HCT116 (cell line): Measurements from ENCODE around the gene SLC5A12. TPM values are rescaled to one million over a fixed set of nuclear protein-coding genes. Genes with fewer than 3 reads are reported as not detected.

Experiments used
- ATAC-seq: fragments of 200-7000 bp; cut with Tn5 transposase; 2 replicates; pipeline ENCODE4 v1.9.1; 2020; ENCODE audit warnings: mild to moderate bottlenecking, moderate library complexity
- BruUV-seq: library from RNA; stranded (reverse); fragments of 400-500 nt; replicated peaks from 2 replicates; lab custom pipeline; 2021; lab: Mats Ljungman, UMichigan
- CTCF ChIA-PET: fragments of 300-600 bp; sonication (Branson Sonifier 250); formaldehyde crosslinking; loops from one replicate; lab custom pipeline; 2021; ENCODE audit warnings: antibody characterized with exemption; lab: Charles Lee
- POLR2A ChIA-PET: fragments of 300-600, 350-600 bp; sonication (Branson Sonifier 250); formaldehyde crosslinking; loops from one replicate; lab custom pipeline; 2021; ENCODE audit warnings: antibody characterized with exemption; lab: Charles Lee
- RAD21 ChIA-PET, 2 experiments: fragments of 300-600 bp; sonication (Branson Sonifier 250); formaldehyde crosslinking; loops; one replicate each; lab custom pipeline; 2023; ENCODE audit warnings: low total read pairs in 2 of 2; ENCODE audit not compliant: uncharacterized antibody in 2 of 2, unreplicated experiment in 2 of 2, low non-redundant PET in 1 of 2; lab: Charles Lee
- DNase-seq: peaks from one replicate; pipeline ENCODE4 v3.0.0-alpha.2; 2010; ENCODE audit warnings: low read depth, low spot score
- H2AFZ ChIP-seq: fragments of 200-600 bp; shearing (Covaris generic), sonication (generic); 2 replicates; pipeline ENCODE4 v1.6.1; 2017; ENCODE audit warnings: low read depth, mixed run types, mixed read lengths, antibody characterized with exemption, low read length; ENCODE audit not compliant: poor library complexity, severe bottlenecking
- H3K27ac ChIP-seq: 2 replicates; pipeline ENCODE4 v1.5.1; 2012; ENCODE audit warnings: low read depth, low read length
- H3K27me3 ChIP-seq: fragments of 200-600 bp; sonication (generic); 2 replicates; pipeline ENCODE4 v1.6.1; 2016; ENCODE audit warnings: mixed run types, low read length, mixed read lengths; ENCODE audit not compliant: insufficient read depth
- H3K36me3 ChIP-seq, 2 experiments: fragments of 200-500 bp in 1 of 2; fragments of 200-600 bp in 1 of 2; sonication (Bioruptor generic) in 1 of 2; sonication (generic) in 1 of 2; 2 replicates each; pipeline versions ENCODE4 v1.5.1 to v1.6.1; 2014 to 2016; ENCODE audit warnings: low read length in 2 of 2, inconsistent platforms in 1 of 2, mixed read lengths in 1 of 2, mixed run types in 1 of 2; ENCODE audit not compliant: insufficient read depth in 2 of 2, control insufficient read depth in 1 of 2
- H3K4me1 ChIP-seq, 2 experiments: fragments of 200-600 bp in 1 of 2; sonication (generic) in 1 of 2; 2 replicates each; pipeline versions ENCODE4 v1.5.1 to v1.6.1; 2012 to 2017; ENCODE audit warnings: low read length in 2 of 2, inconsistent platforms in 1 of 2, mild to moderate bottlenecking in 1 of 2, mixed read lengths in 1 of 2, mixed run types in 1 of 2, moderate library complexity in 1 of 2; ENCODE audit not compliant: insufficient read depth in 2 of 2, control insufficient read depth in 1 of 2
- H3K4me2 ChIP-seq: fragments of 200-600 bp; sonication (generic); 2 replicates; pipeline ENCODE4 v1.6.1; 2017; ENCODE audit warnings: mixed run types, low read length, mixed read lengths
- H3K4me3 ChIP-seq, 2 experiments: fragments of 200-600 bp in 1 of 2; sonication (generic) in 1 of 2; replicated peaks in 1 of 2; 2 replicates each; pipeline ENCODE4 v1.5.1; 2011 to 2016; ENCODE audit warnings: low read length in 2 of 2, control low read depth in 1 of 2, low read depth in 1 of 2, mild to moderate bottlenecking in 1 of 2, mixed read lengths in 1 of 2, mixed run types in 1 of 2
- H3K79me2 ChIP-seq: fragments of 200-600 bp; sonication (generic); 2 replicates; pipeline ENCODE4 v1.6.1; 2017; ENCODE audit warnings: mild to moderate bottlenecking, mixed run types, low read length, moderate library complexity, mixed read lengths; ENCODE audit not compliant: insufficient read depth
- H3K9ac ChIP-seq: fragments of 200-600 bp; sonication (generic); 2 replicates; pipeline ENCODE4 v1.6.1; 2016; ENCODE audit warnings: low read length, mixed read lengths
- H3K9me2 ChIP-seq: fragments of 200-600 bp; sonication (generic), shearing (Covaris generic); 2 replicates; pipeline ENCODE4 v1.6.1; 2017; ENCODE audit warnings: mixed run types, mild to moderate bottlenecking, moderate library complexity; ENCODE audit not compliant: insufficient read depth
- H3K9me3 ChIP-seq, 2 experiments: fragments of 200-500 bp in 1 of 2; fragments of 200-600 bp in 1 of 2; sonication (Bioruptor generic) in 1 of 2; sonication (generic) in 1 of 2; 2 replicates each; pipeline ENCODE4 v1.6.1; 2014 to 2017; ENCODE audit warnings: low read length in 2 of 2, mixed read lengths in 2 of 2, inconsistent platforms in 1 of 2, low read depth in 1 of 2, mild to moderate bottlenecking in 1 of 2, mixed run types in 1 of 2, moderate library complexity in 1 of 2; ENCODE audit not compliant: control insufficient read depth in 1 of 2, insufficient read depth in 1 of 2
- H4K20me1 ChIP-seq: fragments of 200-600 bp; sonication (generic), shearing (Covaris generic); 2 replicates; pipeline ENCODE4 v1.6.1; 2017; ENCODE audit warnings: mixed run types, mild to moderate bottlenecking, moderate library complexity; ENCODE audit not compliant: insufficient read depth
- CBX3 ChIP-seq: IDR thresholded peaks from 2 replicates; pipeline ENCODE4 v1.6.1; 2012; ENCODE audit warnings: low read depth
- CEBPB ChIP-seq: IDR thresholded peaks from 2 replicates; pipeline ENCODE4 v1.6.1; 2012; ENCODE audit warnings: low read depth
- EGR1 ChIP-seq: IDR thresholded peaks from 2 replicates; pipeline ENCODE4 v1.6.1; 2012; ENCODE audit warnings: low read depth
- EZH2 ChIP-seq: fragments of 200-600 bp; sonication (generic); IDR thresholded peaks from 2 replicates; pipeline ENCODE4 v1.6.1; 2017; ENCODE audit warnings: antibody characterized with exemption, mixed run types
- FOSL1 ChIP-seq: IDR thresholded peaks from 2 replicates; pipeline ENCODE4 v1.6.1; 2012; ENCODE audit warnings: low read depth
- POLR2A ChIP-seq: IDR thresholded peaks from 2 replicates; pipeline ENCODE4 v1.7.0; 2011; ENCODE audit warnings: borderline replicate concordance; ENCODE audit not compliant: insufficient read depth, insufficient read length; ENCODE audit errors: extremely low read depth
- RAD21 ChIP-seq: IDR thresholded peaks from 2 replicates; pipeline ENCODE4 v1.6.1; 2012; ENCODE audit warnings: low read depth, mild to moderate bottlenecking
- SIN3A ChIP-seq: IDR thresholded peaks from 2 replicates; pipeline ENCODE4 v1.6.1; 2012; ENCODE audit warnings: low read depth
- SP1 ChIP-seq: IDR thresholded peaks from 2 replicates; pipeline ENCODE4 v1.6.1; 2012; ENCODE audit warnings: low read depth
- SRF ChIP-seq: IDR thresholded peaks from 2 replicates; pipeline ENCODE4 v1.6.1; 2012; ENCODE audit warnings: low read depth
- YY1 ChIP-seq: IDR thresholded peaks from 2 replicates; pipeline ENCODE4 v1.6.1; 2011; ENCODE audit warnings: low read length, low read depth, moderate library complexity, mild to moderate bottlenecking; ENCODE audit not compliant: insufficient replicate concordance; ENCODE audit errors: extremely low read depth
- ZNF274 ChIP-seq: fragments of 200-500 bp; sonication (Bioruptor generic); IDR thresholded peaks from 2 replicates; pipeline ENCODE4 v1.6.1; 2014; ENCODE audit warnings: mild to moderate bottlenecking, low read depth, low read length, inconsistent platforms
- intact Hi-C: fragments of 100-400 bp; cut with micrococcal nuclease; formaldehyde crosslinking; loops from 2 replicates; pipeline ENCODE4 v1.10.0; 2022
- total RNA-seq: library from RNA; stranded (reverse); gene quantifications from one replicate; pipeline ENCODE4 v1.2.1, GENCODE V29; 2021; ENCODE audit not compliant: unreplicated experiment
- TF ChIP-seq, protein P1 (sequence below): IDR thresholded peaks from 2 replicates; pipeline ENCODE4 v1.6.1; 2012
- TF ChIP-seq, protein P2 (sequence below), 3 experiments: fragments of 200-600 bp in 1 of 3; sonication (generic) in 1 of 3; IDR thresholded peaks in 2 of 3; conservative IDR thresholded peaks in 1 of 3; 2 replicates each; pipeline ENCODE4 v1.5.1; 2012 to 2017; ENCODE audit warnings: low read depth in 2 of 3, low read length in 2 of 3, antibody characterized with exemption in 1 of 3, borderline replicate concordance in 1 of 3, control low read depth in 1 of 3, mild to moderate bottlenecking in 1 of 3, mixed read lengths in 1 of 3, mixed run types in 1 of 3, moderate library complexity in 1 of 3; ENCODE audit not compliant: insufficient read depth in 1 of 3
- TF ChIP-seq, protein P3 (sequence below): IDR thresholded peaks from 2 replicates; pipeline ENCODE4 v1.6.1; 2012
- TF ChIP-seq, protein P4 (sequence below): IDR thresholded peaks from 2 replicates; pipeline ENCODE4 v1.6.1; 2011; ENCODE audit warnings: mild to moderate bottlenecking, low read length, moderate library complexity; ENCODE audit not compliant: insufficient replicate concordance; ENCODE audit errors: extremely low read depth

SLC5A12 gene
- total RNA-seq, 1 experiment from 2014 or later, result not detected

DNA sequence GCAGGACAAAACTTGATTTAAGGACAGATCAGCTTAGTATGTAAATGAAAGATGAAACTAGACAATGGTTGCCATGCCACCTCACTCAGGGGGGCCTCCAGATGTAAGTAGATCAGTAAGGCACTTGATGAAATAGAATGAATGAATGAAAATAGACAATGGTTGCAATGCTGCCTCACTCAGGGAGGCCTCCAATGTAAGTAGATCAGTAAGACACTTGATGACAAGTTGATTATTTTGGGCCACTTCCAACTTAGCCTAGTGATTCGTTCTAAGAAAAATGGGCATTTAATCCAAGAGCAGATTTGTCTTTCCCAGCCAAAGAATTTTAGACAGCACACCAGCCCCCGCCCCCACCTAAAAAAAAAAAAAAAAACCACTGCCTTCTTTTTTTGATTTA is 19.2 kb upstream of the SLC5A12 start:
- H3K4me1 ChIP-seq, result no peaks in the 10 kb centered on the region
- RAD21 ChIA-PET, result no interaction called here
- no peaks in the 10 kb centered on the region for H3K79me2 ChIP-seq
- no peak overlapping the region for H3K27ac ChIP-seq
- no peaks in the 10 kb centered on the region for H4K20me1 ChIP-seq
- H3K36me3 ChIP-seq, result no peaks in the 10 kb centered on the region
- H3K9me3 ChIP-seq, result peaks cover 0 to 10% of the 10 kb centered on the region in 2 experiments; a peak in 2 of 4 replicates
- no peak overlapping the region for H2AFZ ChIP-seq
- TF ChIP-seq RAD21 (no peak), ZNF274 (no peak), SRF (no peak), EZH2 (no peak), CEBPB (no peak)
- TF ChIP-seq, protein P1, sequence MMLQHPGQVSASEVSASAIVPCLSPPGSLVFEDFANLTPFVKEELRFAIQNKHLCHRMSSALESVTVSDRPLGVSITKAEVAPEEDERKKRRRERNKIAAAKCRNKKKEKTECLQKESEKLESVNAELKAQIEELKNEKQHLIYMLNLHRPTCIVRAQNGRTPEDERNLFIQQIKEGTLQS, result no peak
- ATAC-seq (no peak), DNase-seq (no peak)
- CTCF ChIA-PET, result no interaction called here
- BruUV-seq, result no TSS peak
- POLR2A ChIA-PET, result no interaction called here
- H3K4me2 ChIP-seq, result no peak overlapping the region
- H3K9ac ChIP-seq, result no peak overlapping the region
- H3K9me2 ChIP-seq, result no peaks in the 10 kb centered on the region
- H3K27me3 ChIP-seq, result no peaks in the 10 kb centered on the region
- intact Hi-C loops, result no loop called here
- H3K4me3 ChIP-seq, result no peak overlapping the region

DNA sequence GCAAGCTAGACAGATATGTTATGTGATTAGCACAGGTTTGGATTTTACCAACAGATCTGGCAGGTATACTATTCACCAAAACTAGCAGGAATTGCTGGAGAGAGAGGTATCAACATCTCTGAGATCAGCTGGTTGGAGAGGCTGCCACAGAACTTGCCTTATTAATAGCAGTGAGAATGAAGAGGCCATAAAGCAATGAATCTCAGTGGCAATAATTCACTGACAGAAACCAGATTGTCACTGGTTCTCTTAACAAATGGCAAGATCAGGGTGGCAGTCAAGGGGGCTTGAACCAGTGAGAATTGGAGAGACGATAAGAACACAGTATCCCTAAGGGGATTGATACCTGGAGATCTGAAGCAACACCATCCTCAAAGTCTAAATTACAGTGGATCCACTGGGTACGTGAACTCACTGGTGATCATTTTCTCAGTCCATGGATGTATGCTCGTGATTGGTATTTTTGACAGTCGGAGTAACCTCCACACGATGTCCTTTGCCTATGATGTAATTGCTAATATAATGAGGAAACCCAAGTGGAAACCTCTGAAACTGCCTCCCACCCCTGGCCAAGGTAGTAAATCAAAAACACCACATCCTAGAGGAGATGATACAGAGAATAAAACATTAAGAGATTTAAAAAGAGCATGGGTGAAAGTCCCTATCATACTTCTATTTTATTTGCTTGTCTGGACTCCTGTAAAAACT is 17.7 kb upstream of the SLC5A12 start:
- no peaks in the 10 kb centered on the region for H3K4me1 ChIP-seq
- H3K4me2 ChIP-seq, result no peak overlapping the region
- H2AFZ ChIP-seq, result no peak overlapping the region
- peaks cover 0 to 6% of the 10 kb centered on the region in 2 experiments; a peak in 1 of 4 replicates for H3K9me3 ChIP-seq
- ATAC-seq (no peak), DNase-seq (no peak)
- no TSS peak for BruUV-seq
- H4K20me1 ChIP-seq, result no peaks in the 10 kb centered on the region
- H3K36me3 ChIP-seq, result no peaks in the 10 kb centered on the region
- RAD21 ChIA-PET, result no interaction called here
- CTCF ChIA-PET, result no interaction called here
- no peaks in the 10 kb centered on the region for H3K79me2 ChIP-seq
- no peak overlapping the region for H3K4me3 ChIP-seq
- H3K9me2 ChIP-seq, result no peaks in the 10 kb centered on the region
- POLR2A ChIA-PET, result no interaction called here
- H3K27ac ChIP-seq, result no peak overlapping the region
- H3K9ac ChIP-seq, result no peak overlapping the region
- no peaks in the 10 kb centered on the region for H3K27me3 ChIP-seq
- intact Hi-C loops, result no loop called here
- TF ChIP-seq, protein P1, result no peak
- TF ChIP-seq SP1 (no peak), POLR2A (no peak), CBX3 (no peak), FOSL1 (no peak), ZNF274 (no peak), SIN3A (no peak), RAD21 (no peak), YY1 (no peak), EGR1 (no peak), EZH2 (no peak), CEBPB (no peak)
- TF ChIP-seq, protein P2, sequence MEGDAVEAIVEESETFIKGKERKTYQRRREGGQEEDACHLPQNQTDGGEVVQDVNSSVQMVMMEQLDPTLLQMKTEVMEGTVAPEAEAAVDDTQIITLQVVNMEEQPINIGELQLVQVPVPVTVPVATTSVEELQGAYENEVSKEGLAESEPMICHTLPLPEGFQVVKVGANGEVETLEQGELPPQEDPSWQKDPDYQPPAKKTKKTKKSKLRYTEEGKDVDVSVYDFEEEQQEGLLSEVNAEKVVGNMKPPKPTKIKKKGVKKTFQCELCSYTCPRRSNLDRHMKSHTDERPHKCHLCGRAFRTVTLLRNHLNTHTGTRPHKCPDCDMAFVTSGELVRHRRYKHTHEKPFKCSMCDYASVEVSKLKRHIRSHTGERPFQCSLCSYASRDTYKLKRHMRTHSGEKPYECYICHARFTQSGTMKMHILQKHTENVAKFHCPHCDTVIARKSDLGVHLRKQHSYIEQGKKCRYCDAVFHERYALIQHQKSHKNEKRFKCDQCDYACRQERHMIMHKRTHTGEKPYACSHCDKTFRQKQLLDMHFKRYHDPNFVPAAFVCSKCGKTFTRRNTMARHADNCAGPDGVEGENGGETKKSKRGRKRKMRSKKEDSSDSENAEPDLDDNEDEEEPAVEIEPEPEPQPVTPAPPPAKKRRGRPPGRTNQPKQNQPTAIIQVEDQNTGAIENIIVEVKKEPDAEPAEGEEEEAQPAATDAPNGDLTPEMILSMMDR (IDR thresholded peaks at IDR 0.05 in 2 of 3, conservative IDR thresholded peaks at IDR 0.05 in 1 of 3; ENCODE audit: borderline replicate concordance in 1 of 3, insufficient read depth in 1 of 3, low read depth in 2 of 3, low read length in 2 of 3), result no peak
- TF ChIP-seq, protein P3, sequence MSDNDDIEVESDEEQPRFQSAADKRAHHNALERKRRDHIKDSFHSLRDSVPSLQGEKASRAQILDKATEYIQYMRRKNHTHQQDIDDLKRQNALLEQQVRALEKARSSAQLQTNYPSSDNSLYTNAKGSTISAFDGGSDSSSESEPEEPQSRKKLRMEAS, result no peak
- TF ChIP-seq, protein P4, sequence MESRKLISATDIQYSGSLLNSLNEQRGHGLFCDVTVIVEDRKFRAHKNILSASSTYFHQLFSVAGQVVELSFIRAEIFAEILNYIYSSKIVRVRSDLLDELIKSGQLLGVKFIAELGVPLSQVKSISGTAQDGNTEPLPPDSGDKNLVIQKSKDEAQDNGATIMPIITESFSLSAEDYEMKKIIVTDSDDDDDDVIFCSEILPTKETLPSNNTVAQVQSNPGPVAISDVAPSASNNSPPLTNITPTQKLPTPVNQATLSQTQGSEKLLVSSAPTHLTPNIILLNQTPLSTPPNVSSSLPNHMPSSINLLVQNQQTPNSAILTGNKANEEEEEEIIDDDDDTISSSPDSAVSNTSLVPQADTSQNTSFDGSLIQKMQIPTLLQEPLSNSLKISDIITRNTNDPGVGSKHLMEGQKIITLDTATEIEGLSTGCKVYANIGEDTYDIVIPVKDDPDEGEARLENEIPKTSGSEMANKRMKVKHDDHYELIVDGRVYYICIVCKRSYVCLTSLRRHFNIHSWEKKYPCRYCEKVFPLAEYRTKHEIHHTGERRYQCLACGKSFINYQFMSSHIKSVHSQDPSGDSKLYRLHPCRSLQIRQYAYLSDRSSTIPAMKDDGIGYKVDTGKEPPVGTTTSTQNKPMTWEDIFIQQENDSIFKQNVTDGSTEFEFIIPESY, result no peak
